ENCODE measurements around the gene MAP3K3. TPM values are rescaled to one million over a fixed set of nuclear protein-coding genes. Genes with fewer than 3 reads are reported as not detected.

Gene MAP3K3
- polyA plus RNA-seq, 2 of the 4 experiments (the other 2 are of a cell fraction) = 10.8 to 11.2 TPM

GRCh38 chr17:63701868-63702720, 79.9 kb downstream of the MAP3K3 start:
- FAIRE-seq (no peak), DNase-seq (ENCODE audit: low read depth in 1 of 2, low spot score in 1 of 2) (no peak), ATAC-seq (no peak)
- Histone ChIP-seq H3K4me2 (no peak overlapping the region), H3K9me3 (no peaks in the 10 kb centered on the region), H3K4me1 (0 out of 3 replicates have a peak, but pooled peaks cover 6% of the 10 kb centered on the region), H3K27ac (no peak overlapping the region), H3K4me3 (no peak overlapping the region)
- CTCF ChIA-PET = interaction anchor here (0.7 to 1.6 kb wide), 6 partner anchors 8 to 277 kb away, joined by 3 to 6 read pairs (median 4); no protein-coding TSS in a partner anchor
- TF ChIP-seq CHD2 (IDR thresholded peaks at IDR 0.05; ENCODE audit: low read length, partially characterized antibody) = no peak
- TF ChIP-seq TP53 (CRISPR knock-in tag; IDR thresholded peaks at IDR 0.05) = no peak
- TF ChIP-seq PBX3 (IDR thresholded peaks at IDR 0.05) = no peak
- TF ChIP-seq TFCP2L1 (CRISPR knock-in tag; IDR thresholded peaks at IDR 0.05) = no peak
- TF ChIP-seq ESRRA (IDR thresholded peaks at IDR 0.05; ENCODE audit: borderline replicate concordance, low read length) = no peak
- TF ChIP-seq ZFP36 (IDR thresholded peaks at IDR 0.05; ENCODE audit: borderline replicate concordance, partially characterized antibody) = no peak
- TF ChIP-seq ATOH8 (CRISPR knock-in tag; IDR thresholded peaks at IDR 0.05; ENCODE audit: low read depth) = no peak
- no peak for TF ChIP-seq RARB (CRISPR knock-in tag; IDR thresholded peaks at IDR 0.05)
- no peak for TF ChIP-seq BHLHE40 (IDR thresholded peaks at IDR 0.05; ENCODE audit: low read depth, low read length)
- TF ChIP-seq HMGXB4 (CRISPR knock-in tag; IDR thresholded peaks at IDR 0.05; ENCODE audit: borderline replicate concordance) = no peak
- TF ChIP-seq HOXB5 (CRISPR knock-in tag; IDR thresholded peaks at IDR 0.05) = no peak
- TF ChIP-seq HEYL (CRISPR knock-in tag; IDR thresholded peaks at IDR 0.05) = no peak
- no peak for TF ChIP-seq REST (IDR thresholded peaks at IDR 0.05)
- no peak for TF ChIP-seq GATA3 (IDR thresholded peaks at IDR 0.05; ENCODE audit: borderline replicate concordance)
- TF ChIP-seq HOXB13 (CRISPR knock-in tag; IDR thresholded peaks at IDR 0.05; ENCODE audit: low read depth) = no peak
- no peak for TF ChIP-seq ELK1 (IDR thresholded peaks at IDR 0.05; ENCODE audit: low read depth, low read length)
- TF ChIP-seq NPAS2 (CRISPR knock-in tag; IDR thresholded peaks at IDR 0.05; ENCODE audit: borderline replicate concordance) = no peak
- TF ChIP-seq ZSCAN20 (CRISPR knock-in tag; IDR thresholded peaks at IDR 0.05) = no peak
- 91% methylated on average over 15 of the region's 19 CpGs for WGBS (ENCODE audit: missing lambda C conversion rate)
- POLR2A ChIA-PET = no interaction called here

Data from A549 (cell line).